GM12891 (cell line): ENCODE results near the gene SYNE1.

ENCODE experiments used
- DNase-seq: peaks from one replicate; pipeline ENCODE4 v3.0.0; 2011; ENCODE audit warnings: low spot score; ENCODE audit not compliant: insufficient read length
- FAIRE-seq: peaks from 2 replicates; lab custom pipeline; 2011; peaks lifted over from hg19 to GRCh38; lab: Jason Lieb, UNC
- PAX5 ChIP-seq: IDR thresholded peaks from 2 replicates; pipeline ENCODE4 v1.6.1; 2011; ENCODE audit warnings: low read length, moderate library complexity, mild to moderate bottlenecking; ENCODE audit not compliant: insufficient read depth, severe bottlenecking
- POLR2A ChIP-seq: IDR thresholded peaks from 2 replicates; pipeline ENCODE4 v1.6.1; 2011; ENCODE audit warnings: low read depth, low read length, control low read depth
- POLR2AphosphoS5 ChIP-seq: IDR thresholded peaks from 2 replicates; pipeline ENCODE4 v1.6.1; 2011; ENCODE audit warnings: low read depth, low read length, control low read depth
- POU2F2 ChIP-seq: IDR thresholded peaks from 2 replicates; pipeline ENCODE4 v1.6.1; 2011; ENCODE audit warnings: low read depth, mild to moderate bottlenecking, control low read depth, low read length, moderate library complexity
- SPI1 ChIP-seq: IDR thresholded peaks from 2 replicates; pipeline ENCODE4 v1.6.1; 2011; ENCODE audit warnings: low read depth, low read length, control low read depth
- TAF1 ChIP-seq: IDR thresholded peaks from 2 replicates; pipeline ENCODE4 v1.6.1; 2011; ENCODE audit warnings: low read depth, low read length, control low read depth

Gene SYNE1

GRCh38 chr6:152458648-152459644, 178.2 kb downstream of the SYNE1 start:
- no peak for FAIRE-seq
- TF ChIP-seq POU2F2, result no peak
- TF ChIP-seq PAX5, result no peak
- no peak for TF ChIP-seq POLR2AphosphoS5
- no peak for TF ChIP-seq TAF1
- TF ChIP-seq SPI1, result no peak
- no peak for TF ChIP-seq POLR2A

GRCh38 chr6:152457949-152458624, 179.1 kb downstream of the SYNE1 start:
- FAIRE-seq, result no peak
- DNase-seq, result no peak
- TF ChIP-seq POLR2AphosphoS5, result no peak
- TF ChIP-seq POU2F2, result no peak
- no peak for TF ChIP-seq PAX5
- no peak for TF ChIP-seq POLR2A
- TF ChIP-seq SPI1, result no peak
- TF ChIP-seq TAF1, result no peak

More at GRCh38 chr6:152458648-152459644, 178.2 kb downstream of the SYNE1 start:
- no peak for DNase-seq

GRCh38 chr6:152454003-152454402, 183.2 kb downstream of the SYNE1 start:
- no peak for TF ChIP-seq TAF1
- no peak for TF ChIP-seq POLR2A
- no peak for TF ChIP-seq PAX5
- TF ChIP-seq SPI1, result no peak
- TF ChIP-seq POU2F2, result no peak
- TF ChIP-seq POLR2AphosphoS5, result no peak
- DNase-seq, result no peak
- FAIRE-seq, result no peak

- FAIRE-seq (no peak), DNase-seq (no peak)
- TF ChIP-seq POU2F2 (no peak), POLR2A (no peak), TAF1 (no peak), SPI1 (no peak), PAX5 (no peak), POLR2AphosphoS5 (no peak)
These were observed 183.7 kb downstream of the SYNE1 start for GRCh38 chr6:152453421-152453820.

GRCh38 chr6:152452639-152453038, 184.5 kb downstream of the SYNE1 start:
- TF ChIP-seq POLR2A (no peak), POU2F2 (no peak), POLR2AphosphoS5 (no peak), SPI1 (no peak), TAF1 (no peak), PAX5 (no peak)
- no peak for FAIRE-seq

GRCh38 chr6:152450519-152450918, 186.6 kb downstream of the SYNE1 start:
- no peak for DNase-seq
- FAIRE-seq, result no peak
- TF ChIP-seq PAX5 (no peak), POLR2AphosphoS5 (no peak), POLR2A (no peak), SPI1 (no peak), TAF1 (no peak), POU2F2 (no peak)

More at GRCh38 chr6:152452639-152453038, 184.5 kb downstream of the SYNE1 start:
- DNase-seq, result no peak

GRCh38 chr6:152441902-152442301, 195.3 kb downstream of the SYNE1 start:
- no peak for FAIRE-seq
- no peak for DNase-seq
- TF ChIP-seq POLR2AphosphoS5 (no peak), TAF1 (no peak), PAX5 (no peak), SPI1 (no peak)

GRCh38 chr6:152435816-152436215, 201.3 kb downstream of the SYNE1 start:
- DNase-seq (no peak), FAIRE-seq (no peak)
- no peak for TF ChIP-seq SPI1
- no peak for TF ChIP-seq POLR2AphosphoS5
- TF ChIP-seq PAX5, result no peak
- no peak for TF ChIP-seq TAF1
- no peak for TF ChIP-seq POLR2A
- TF ChIP-seq POU2F2, result no peak

- no peak for DNase-seq
- TF ChIP-seq POU2F2 (no peak), POLR2AphosphoS5 (no peak), POLR2A (no peak), TAF1 (no peak)
- no peak for FAIRE-seq
These were observed 204.4 kb downstream of the SYNE1 start for GRCh38 chr6:152432758-152433157.
